MM.1S (cell line): Measurements from ENCODE around the gene UMOD.

Experiments
- EZH2phosphoT487 ChIP-seq: fragments of 300-600 bp; sonication (generic); IDR thresholded peaks from 2 replicates; pipeline ENCODE4 v1.6.1; 2018; ENCODE audit warnings: antibody characterized with exemption, low read length
- TF ChIP-seq, protein P1 (sequence below): fragments of 300-600 bp; sonication (generic); IDR thresholded peaks from 2 replicates; pipeline ENCODE4 v1.5.1; 2016; ENCODE audit warnings: antibody characterized with exemption, low read length, mixed read lengths

GRCh38 chr16:20339744-20340143, 12.8 kb downstream of the UMOD start:
- TF ChIP-seq, protein P1, sequence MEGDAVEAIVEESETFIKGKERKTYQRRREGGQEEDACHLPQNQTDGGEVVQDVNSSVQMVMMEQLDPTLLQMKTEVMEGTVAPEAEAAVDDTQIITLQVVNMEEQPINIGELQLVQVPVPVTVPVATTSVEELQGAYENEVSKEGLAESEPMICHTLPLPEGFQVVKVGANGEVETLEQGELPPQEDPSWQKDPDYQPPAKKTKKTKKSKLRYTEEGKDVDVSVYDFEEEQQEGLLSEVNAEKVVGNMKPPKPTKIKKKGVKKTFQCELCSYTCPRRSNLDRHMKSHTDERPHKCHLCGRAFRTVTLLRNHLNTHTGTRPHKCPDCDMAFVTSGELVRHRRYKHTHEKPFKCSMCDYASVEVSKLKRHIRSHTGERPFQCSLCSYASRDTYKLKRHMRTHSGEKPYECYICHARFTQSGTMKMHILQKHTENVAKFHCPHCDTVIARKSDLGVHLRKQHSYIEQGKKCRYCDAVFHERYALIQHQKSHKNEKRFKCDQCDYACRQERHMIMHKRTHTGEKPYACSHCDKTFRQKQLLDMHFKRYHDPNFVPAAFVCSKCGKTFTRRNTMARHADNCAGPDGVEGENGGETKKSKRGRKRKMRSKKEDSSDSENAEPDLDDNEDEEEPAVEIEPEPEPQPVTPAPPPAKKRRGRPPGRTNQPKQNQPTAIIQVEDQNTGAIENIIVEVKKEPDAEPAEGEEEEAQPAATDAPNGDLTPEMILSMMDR, result no peak
- no peak for TF ChIP-seq EZH2phosphoT487
